ENCODE measurements around the gene RBM20. TPM values are rescaled to one million over a fixed set of nuclear protein-coding genes. Genes with fewer than 3 reads are reported as not detected.

RBM20 gene
- total RNA-seq, 1 experiment from 2014 or later, result 0.11 TPM

DNA sequence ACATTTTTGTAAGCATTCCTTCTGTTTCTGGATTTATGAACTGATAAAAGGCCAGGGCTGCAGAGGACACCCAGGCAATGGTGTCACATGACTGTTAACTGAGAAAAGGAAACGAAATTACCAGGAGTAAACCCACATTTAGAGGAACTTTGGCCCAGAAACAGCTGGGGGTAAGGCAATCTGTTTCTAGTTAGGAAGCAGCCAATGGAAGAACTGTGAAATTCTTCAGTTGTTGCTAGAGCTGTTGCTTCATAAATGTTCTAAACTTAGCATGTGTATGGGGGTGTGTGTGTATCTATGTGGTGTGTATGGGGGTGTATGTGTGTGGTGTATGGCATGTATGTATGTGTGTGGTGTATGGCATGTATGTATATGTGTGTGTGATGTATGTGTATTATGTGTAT, 215.8 kb downstream of the RBM20 start:
- intact Hi-C loops (cut with micrococcal nuclease; ENCODE audit: unreplicated experiment), result no loop called here
- CTCF ChIA-PET, result no interaction called here
- no peaks in the 10 kb centered on the region for H3K9me3 ChIP-seq (ENCODE audit: insufficient read depth, low read depth)

GRCh38 chr10:110860576-110861241, 216.6 kb downstream of the RBM20 start:
- Histone ChIP-seq H3F3A (ENCODE audit: insufficient read depth, low read depth) (peaks cover 7% of the 10 kb centered on the region; the same call in 1 of the 2 replicates), H4K20me1 (ENCODE audit: insufficient read depth) (no peaks in the 10 kb centered on the region), H3K9me2 (ENCODE audit: insufficient read depth) (no peaks in the 10 kb centered on the region), H3K4me2 (no peak overlapping the region), H3K79me2 (ENCODE audit: low read depth) (no peaks in the 10 kb centered on the region), H3K9me3 (ENCODE audit: insufficient read depth, low read depth) (no peaks in the 10 kb centered on the region), H3K36me3 (ENCODE audit: low read depth) (no peaks in the 10 kb centered on the region), H3K27me3 (ENCODE audit: insufficient read depth, low read depth) (no peaks in the 10 kb centered on the region), H3K27ac (no peak overlapping the region), H3K4me3 (no peak overlapping the region), H3K4me1 (replicated peaks; ENCODE audit: insufficient read depth) (peaks cover 15% of the 10 kb centered on the region), H2AFZ (no peak overlapping the region)
- intact Hi-C loops (cut with micrococcal nuclease; ENCODE audit: unreplicated experiment), result no loop called here
- no peak for DNase-seq
- POLR2A ChIA-PET (ENCODE audit: unreplicated experiment), result no interaction called here
- TF ChIP-seq, protein P1, sequence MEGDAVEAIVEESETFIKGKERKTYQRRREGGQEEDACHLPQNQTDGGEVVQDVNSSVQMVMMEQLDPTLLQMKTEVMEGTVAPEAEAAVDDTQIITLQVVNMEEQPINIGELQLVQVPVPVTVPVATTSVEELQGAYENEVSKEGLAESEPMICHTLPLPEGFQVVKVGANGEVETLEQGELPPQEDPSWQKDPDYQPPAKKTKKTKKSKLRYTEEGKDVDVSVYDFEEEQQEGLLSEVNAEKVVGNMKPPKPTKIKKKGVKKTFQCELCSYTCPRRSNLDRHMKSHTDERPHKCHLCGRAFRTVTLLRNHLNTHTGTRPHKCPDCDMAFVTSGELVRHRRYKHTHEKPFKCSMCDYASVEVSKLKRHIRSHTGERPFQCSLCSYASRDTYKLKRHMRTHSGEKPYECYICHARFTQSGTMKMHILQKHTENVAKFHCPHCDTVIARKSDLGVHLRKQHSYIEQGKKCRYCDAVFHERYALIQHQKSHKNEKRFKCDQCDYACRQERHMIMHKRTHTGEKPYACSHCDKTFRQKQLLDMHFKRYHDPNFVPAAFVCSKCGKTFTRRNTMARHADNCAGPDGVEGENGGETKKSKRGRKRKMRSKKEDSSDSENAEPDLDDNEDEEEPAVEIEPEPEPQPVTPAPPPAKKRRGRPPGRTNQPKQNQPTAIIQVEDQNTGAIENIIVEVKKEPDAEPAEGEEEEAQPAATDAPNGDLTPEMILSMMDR (conservative IDR thresholded peaks at IDR 0.05), result no peak
- no peak for TF ChIP-seq EZH2 (IDR thresholded peaks at IDR 0.05; ENCODE audit: low read depth)
- BruUV-seq (replicated peaks), result no TSS peak
- CTCF ChIA-PET, result no interaction called here

More for the DNA sequence above, 215.8 kb downstream of the RBM20 start:
- Histone ChIP-seq H3F3A (ENCODE audit: insufficient read depth, low read depth) (no peaks in the 10 kb centered on the region), H3K36me3 (ENCODE audit: low read depth) (no peaks in the 10 kb centered on the region), H4K20me1 (ENCODE audit: insufficient read depth) (no peaks in the 10 kb centered on the region), H3K79me2 (ENCODE audit: low read depth) (no peaks in the 10 kb centered on the region), H2AFZ (no peak overlapping the region), H3K27me3 (ENCODE audit: insufficient read depth, low read depth) (no peaks in the 10 kb centered on the region), H3K27ac (no peak overlapping the region), H3K4me1 (replicated peaks; ENCODE audit: insufficient read depth) (peaks cover 8% of the 10 kb centered on the region), H3K9me2 (ENCODE audit: insufficient read depth) (no peaks in the 10 kb centered on the region), H3K4me3 (no peak overlapping the region), H3K4me2 (no peak overlapping the region)
- no peak for DNase-seq
- BruUV-seq (replicated peaks), result no TSS peak
- POLR2A ChIA-PET (ENCODE audit: unreplicated experiment), result no interaction called here
- no peak for TF ChIP-seq EZH2 (IDR thresholded peaks at IDR 0.05; ENCODE audit: low read depth)
- TF ChIP-seq, protein P1 (conservative IDR thresholded peaks at IDR 0.05), result no peak

GRCh38 chr10:110861476-110861875, 217.3 kb downstream of the RBM20 start:
- H3K27ac ChIP-seq, result no peak overlapping the region
- no peaks in the 10 kb centered on the region for H3K36me3 ChIP-seq (ENCODE audit: low read depth)
- ChIA-PET POLR2A (ENCODE audit: unreplicated experiment) (no interaction called here), CTCF (no interaction called here)
- TF ChIP-seq EZH2 (IDR thresholded peaks at IDR 0.05; ENCODE audit: low read depth), result no peak
- TF ChIP-seq, protein P1 (conservative IDR thresholded peaks at IDR 0.05), result no peak
- H3K4me3 ChIP-seq, result no peak overlapping the region
- H3K27me3 ChIP-seq (ENCODE audit: insufficient read depth, low read depth), result no peaks in the 10 kb centered on the region
- no peak overlapping the region for H2AFZ ChIP-seq
- peaks cover 21% of the 10 kb centered on the region for H3K4me1 ChIP-seq (replicated peaks; ENCODE audit: insufficient read depth)
- H3K4me2 ChIP-seq, result no peak overlapping the region
- intact Hi-C loops (cut with micrococcal nuclease; ENCODE audit: unreplicated experiment), result no loop called here
- no peaks in the 10 kb centered on the region for H3K9me3 ChIP-seq (ENCODE audit: insufficient read depth, low read depth)
- H4K20me1 ChIP-seq (ENCODE audit: insufficient read depth), result no peaks in the 10 kb centered on the region
- peaks cover 11% of the 10 kb centered on the region; the same call in 1 of the 2 replicates for H3F3A ChIP-seq (ENCODE audit: insufficient read depth, low read depth)
- H3K9me2 ChIP-seq (ENCODE audit: insufficient read depth), result no peaks in the 10 kb centered on the region
- BruUV-seq (replicated peaks), result no TSS peak
- no peak for DNase-seq
- H3K79me2 ChIP-seq (ENCODE audit: low read depth), result no peaks in the 10 kb centered on the region

All from PC-9 (cell line).